Gastroesophageal sphincter (tissue), 4 donors: ENCODE measurements around the gene SAMM50. TPM values are rescaled to one million over a fixed set of nuclear protein-coding genes. Genes with fewer than 3 reads are reported as not detected.

Experiments used
- ATAC-seq: fragments of 150-250 bp; one replicate; pipeline ENCODE4 v1.9.1; 2016; ENCODE audit warnings: mild to moderate bottlenecking, moderate library complexity
- H3K27ac ChIP-seq, 4 donors: fragments of 200-600 bp; sonication (generic) in 3 of 4; 1 replicate in 3 of 4; 2 replicates in 1 of 4; pipeline ENCODE4 v1.5.1; 2016 to 2019
- H3K27me3 ChIP-seq: fragments of 200-600 bp; sonication (generic); one replicate; pipeline ENCODE4 v1.5.1; 2019
- H3K36me3 ChIP-seq, 2 donors: fragments of 200-600 bp; sonication (generic); one replicate each; pipeline ENCODE4 v1.5.1; 2019; ENCODE audit warnings: control low read depth in 1 of 2
- H3K4me1 ChIP-seq, 3 donors: fragments of 200-600 bp; sonication (generic); 1 replicate in 2 of 3; 2 replicates in 1 of 3; pipeline ENCODE4 v1.5.1; 2016 to 2019; ENCODE audit warnings: control low read depth in 2 of 3
- H3K4me3 ChIP-seq, 2 donors: fragments of 200-600 bp; sonication (generic); one replicate each; pipeline ENCODE4 v1.5.1; 2019; ENCODE audit warnings: mild to moderate bottlenecking in 1 of 2, moderate library complexity in 1 of 2
- H3K9me3 ChIP-seq, 3 donors: fragments of 200-600 bp; sonication (generic); one replicate each; pipeline ENCODE4 v1.5.1; 2017 to 2019; ENCODE audit warnings: control low read depth in 2 of 3
- EP300 ChIP-seq: sonication (generic); formaldehyde crosslinking; IDR thresholded peaks from one replicate; pipeline ENCODE4 v1.6.1; 2017; ENCODE audit warnings: antibody characterized with exemption, mild to moderate bottlenecking
- POLR2A ChIP-seq, 2 donors: fragments of 450-650 bp; IDR thresholded peaks; one replicate each; pipeline ENCODE4 v1.6.1; 2017; ENCODE audit warnings: antibody characterized with exemption in 2 of 2, mild to moderate bottlenecking in 2 of 2, moderate library complexity in 1 of 2
- POLR2AphosphoS5 ChIP-seq: sonication (generic); formaldehyde crosslinking; IDR thresholded peaks from one replicate; pipeline ENCODE4 v1.6.1; 2017; ENCODE audit warnings: antibody characterized with exemption
- WGBS, 2 donors: methylation state at CpG; one replicate each; pipeline ENCODE4 v1.1.5; 2018; ENCODE audit warnings: low coverage in 1 of 2; 5-methylcytosine and 5-hydroxymethylcytosine counted together
- total RNA-seq, 4 donors: library from RNA; depleted of rRNA; stranded (reverse); fragments of >200 nt; gene quantifications; one replicate each; pipeline ENCODE4 v1.1.0, GENCODE V29; 2016
- TF ChIP-seq, protein P1 (sequence below), 4 experiments: fragments of 200-600 bp in 2 of 4; fragments of 450-650 bp in 2 of 4; sonication (generic) in 1 of 4; IDR thresholded peaks; one replicate each; pipeline ENCODE4 v1.5.1; 2017 to 2019; ENCODE audit warnings: antibody characterized with exemption in 4 of 4, mild to moderate bottlenecking in 2 of 4, moderate library complexity in 2 of 4

The SAMM50 gene
- total RNA-seq: 10 to 100 TPM; 19.8 to 33.4 (median 31.6) TPM

DNA sequence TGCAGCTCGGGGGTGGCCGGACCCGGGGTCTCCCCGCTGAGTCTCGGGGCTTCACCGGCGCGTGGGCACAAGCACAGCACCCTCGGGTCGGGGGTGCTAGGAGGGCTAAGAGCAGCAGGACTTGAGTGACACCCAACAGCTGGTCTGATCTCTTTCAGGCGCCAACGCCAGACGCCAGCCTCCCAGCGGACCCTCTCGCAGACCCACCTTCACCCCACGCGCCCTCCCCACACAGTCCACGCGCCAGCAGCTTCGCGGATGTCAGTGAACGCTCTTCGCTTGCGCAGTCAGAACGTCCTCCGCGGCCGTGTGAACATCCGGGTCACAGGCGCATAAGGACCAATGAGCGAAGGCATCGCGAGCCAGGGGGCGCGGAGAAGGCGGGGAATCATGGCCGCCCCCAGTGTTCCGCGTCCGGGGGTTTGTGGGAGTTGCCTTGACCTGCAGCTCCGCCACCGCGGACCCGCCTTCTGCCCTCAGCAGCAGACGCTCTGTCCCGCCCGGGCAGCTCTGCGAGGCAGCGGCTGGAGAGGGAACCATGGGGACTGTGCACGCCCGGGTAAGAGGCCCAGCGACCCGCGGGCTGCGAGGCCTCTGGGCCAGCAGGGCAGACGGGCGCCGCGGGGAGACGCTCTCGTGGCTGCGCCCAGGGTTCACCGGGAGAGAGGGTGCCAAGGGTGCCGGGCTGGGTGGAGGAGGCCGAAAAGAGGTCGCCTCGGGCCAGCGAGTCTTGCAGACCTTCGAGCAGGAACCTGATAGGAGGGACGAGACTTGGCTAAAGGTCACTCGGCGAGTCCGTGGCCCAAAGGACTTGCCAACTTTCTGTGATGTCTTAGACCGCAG is at the start of gene SAMM50:
Gene SAMM50 (plus strand): TSS at position 403 of the 843 bp plus-strand sequence. CDS start 136 bp downstream, at position 539.
- H3K27ac ChIP-seq: peak within 1 kb of the TSS; percentile 49 to 90 (median 86)
- no peaks in the 10 kb centered on the region for H3K36me3 ChIP-seq
- peak; percentile 98 for ATAC-seq
- H3K4me1 ChIP-seq: peaks cover 0 to 36% (median 8%) of the 10 kb centered on the region in 3 donors
- TF ChIP-seq EP300 (no peak), POLR2A (IDR thresholded peaks at IDR 0.05) (peak; percentile 48 to 60), POLR2AphosphoS5 (peak; percentile 87)
- TF ChIP-seq, protein P1, sequence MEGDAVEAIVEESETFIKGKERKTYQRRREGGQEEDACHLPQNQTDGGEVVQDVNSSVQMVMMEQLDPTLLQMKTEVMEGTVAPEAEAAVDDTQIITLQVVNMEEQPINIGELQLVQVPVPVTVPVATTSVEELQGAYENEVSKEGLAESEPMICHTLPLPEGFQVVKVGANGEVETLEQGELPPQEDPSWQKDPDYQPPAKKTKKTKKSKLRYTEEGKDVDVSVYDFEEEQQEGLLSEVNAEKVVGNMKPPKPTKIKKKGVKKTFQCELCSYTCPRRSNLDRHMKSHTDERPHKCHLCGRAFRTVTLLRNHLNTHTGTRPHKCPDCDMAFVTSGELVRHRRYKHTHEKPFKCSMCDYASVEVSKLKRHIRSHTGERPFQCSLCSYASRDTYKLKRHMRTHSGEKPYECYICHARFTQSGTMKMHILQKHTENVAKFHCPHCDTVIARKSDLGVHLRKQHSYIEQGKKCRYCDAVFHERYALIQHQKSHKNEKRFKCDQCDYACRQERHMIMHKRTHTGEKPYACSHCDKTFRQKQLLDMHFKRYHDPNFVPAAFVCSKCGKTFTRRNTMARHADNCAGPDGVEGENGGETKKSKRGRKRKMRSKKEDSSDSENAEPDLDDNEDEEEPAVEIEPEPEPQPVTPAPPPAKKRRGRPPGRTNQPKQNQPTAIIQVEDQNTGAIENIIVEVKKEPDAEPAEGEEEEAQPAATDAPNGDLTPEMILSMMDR (IDR thresholded peaks at IDR 0.05): peak in 2 of 4 experiments; percentile 6 to 27
- WGBS, 2 donors: 0% methylated on average over 1 to 5 of the region's 74 CpGs
- H3K27me3 ChIP-seq: peaks cover 13% of the 10 kb centered on the region
- H3K9me3 ChIP-seq: no peaks in the 10 kb centered on the region
- H3K4me3 ChIP-seq: peak within 1 kb of the TSS; percentile 72 to 73

DNA sequence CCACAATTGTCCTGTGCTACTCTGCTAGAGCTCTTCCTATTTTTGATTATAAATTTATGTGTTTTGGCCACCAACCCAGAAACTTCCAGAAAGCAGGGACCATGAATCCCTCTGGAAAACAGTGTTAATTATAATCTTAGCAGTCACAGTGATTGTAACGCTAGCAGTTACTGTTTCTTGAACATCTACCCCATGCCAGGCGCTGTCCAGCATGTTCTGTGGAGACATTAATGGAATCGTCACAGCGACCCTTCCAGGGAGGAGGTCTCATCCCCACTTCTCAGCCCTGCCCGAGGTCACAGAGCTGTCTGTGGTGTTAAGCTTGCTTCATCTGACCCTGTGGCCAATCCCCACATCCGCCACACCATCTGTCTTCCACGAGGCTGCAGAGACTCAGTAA is 49.6 kb upstream of the SAMM50 start:
- no peaks in the 10 kb centered on the region for H3K9me3 ChIP-seq
- H3K27ac ChIP-seq: no peak overlapping the region
- no peaks in the 10 kb centered on the region for H3K4me1 ChIP-seq
- no peaks in the 10 kb centered on the region for H3K36me3 ChIP-seq
- H3K4me3 ChIP-seq: no peak overlapping the region
- ATAC-seq: no peak
- peaks cover 73% of the 10 kb centered on the region for H3K27me3 ChIP-seq
- 13 to 29% methylated on average over 2 to 3 of the region's 7 CpGs for WGBS, 2 donors
- no peak for TF ChIP-seq POLR2AphosphoS5
- no peak for TF ChIP-seq POLR2A (IDR thresholded peaks at IDR 0.05)
- TF ChIP-seq EP300: no peak

DNA sequence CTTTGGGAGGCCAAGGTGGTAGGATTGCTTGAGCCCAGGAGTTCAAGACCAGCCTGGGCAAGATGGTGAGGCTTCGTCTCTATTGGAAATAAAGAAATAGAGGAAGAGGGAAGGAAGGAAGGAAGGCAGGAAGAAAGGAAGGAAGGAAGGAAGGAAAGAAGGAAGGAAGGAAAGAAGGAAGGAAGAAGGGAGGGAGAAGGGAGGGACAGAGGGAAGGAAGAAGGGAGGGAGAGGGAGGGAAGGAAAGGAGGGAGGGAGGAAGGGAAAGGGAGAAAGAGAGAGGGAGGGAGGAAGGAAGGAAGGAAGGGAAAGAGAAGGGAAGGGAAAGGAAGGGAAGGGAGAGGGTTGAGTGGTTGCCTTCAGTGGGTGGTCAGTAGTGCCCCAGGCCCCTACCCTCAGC is 45.5 kb upstream of the SAMM50 start:
- WGBS, 2 donors: 50 to 80% methylated on average over 1 of the region's 1 CpG

DNA sequence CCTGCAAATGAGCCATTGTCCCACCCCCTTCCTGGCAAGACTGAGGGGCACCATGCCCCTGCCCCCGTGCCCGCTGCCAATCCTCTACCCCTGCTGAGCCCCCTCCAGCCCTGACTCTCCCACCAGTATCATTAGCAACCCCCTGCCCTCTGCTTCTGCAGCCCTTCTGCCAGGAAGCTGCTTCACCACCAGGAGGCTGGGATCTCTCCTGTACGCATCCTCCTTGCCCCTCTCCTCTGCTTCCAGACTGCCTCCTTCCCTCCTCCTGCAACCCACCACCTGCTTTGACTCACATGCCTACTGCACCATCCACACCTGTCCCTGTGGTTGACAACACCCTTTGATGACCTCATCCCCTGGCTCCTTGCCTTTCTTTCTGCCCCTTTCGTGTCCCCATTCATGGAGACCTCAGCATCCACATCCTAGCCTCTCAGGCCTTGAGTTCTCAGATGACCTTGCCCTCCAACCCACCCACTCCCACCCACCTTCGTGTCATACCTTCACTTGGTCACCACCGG is 45.0 kb upstream of the SAMM50 start:
- no peak overlapping the region for H3K27ac ChIP-seq
- no peak overlapping the region for H3K4me3 ChIP-seq
- H3K9me3 ChIP-seq: no peaks in the 10 kb centered on the region
- H3K27me3 ChIP-seq: peaks cover 63% of the 10 kb centered on the region
- H3K4me1 ChIP-seq: no peaks in the 10 kb centered on the region
- TF ChIP-seq EP300 (no peak), POLR2AphosphoS5 (no peak), POLR2A (IDR thresholded peaks at IDR 0.05) (no peak)
- TF ChIP-seq, protein P1 (IDR thresholded peaks at IDR 0.05): no peak
- H3K36me3 ChIP-seq: no peaks in the 10 kb centered on the region
- no peak for ATAC-seq
- WGBS, 2 donors: 38 to 56% methylated on average over 4 to 6 of the region's 6 CpGs

More for the DNA sequence above, 45.5 kb upstream of the SAMM50 start:
- no peak overlapping the region for H3K27ac ChIP-seq
- TF ChIP-seq POLR2A (IDR thresholded peaks at IDR 0.05) (no peak), EP300 (no peak), POLR2AphosphoS5 (no peak)
- TF ChIP-seq, protein P1 (IDR thresholded peaks at IDR 0.05): no peak
- H3K27me3 ChIP-seq: peaks cover 63% of the 10 kb centered on the region
- no peak for ATAC-seq
- no peaks in the 10 kb centered on the region for H3K9me3 ChIP-seq
- no peaks in the 10 kb centered on the region for H3K4me1 ChIP-seq
- no peaks in the 10 kb centered on the region for H3K36me3 ChIP-seq
- no peak overlapping the region for H3K4me3 ChIP-seq

DNA sequence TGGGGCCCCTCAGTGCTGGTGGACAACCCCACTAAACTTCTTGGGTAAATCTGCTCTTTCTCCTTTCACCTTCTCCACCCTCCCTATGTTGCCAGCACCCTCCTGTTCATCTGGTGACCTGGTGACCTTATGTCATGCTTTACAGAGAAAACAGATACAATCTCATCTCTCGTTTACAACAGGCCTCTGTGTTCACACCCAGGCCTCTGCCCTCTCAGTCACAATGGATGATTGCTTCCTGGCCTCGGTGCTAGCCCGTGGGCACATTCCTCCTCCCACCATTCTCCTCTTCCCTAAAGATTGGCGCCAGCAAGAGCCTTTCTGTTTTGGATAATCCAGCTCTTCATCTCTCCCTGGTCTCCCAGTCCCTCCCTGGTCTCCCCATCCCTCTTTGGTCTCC is 43.9 kb upstream of the SAMM50 start:
- no peaks in the 10 kb centered on the region for H3K36me3 ChIP-seq
- WGBS, 2 donors: 22 to 33% methylated on average over 3 to 4 of the region's 4 CpGs
- H3K27me3 ChIP-seq: peaks cover 63% of the 10 kb centered on the region
- ATAC-seq: no peak
- TF ChIP-seq POLR2A (IDR thresholded peaks at IDR 0.05): no peak
- TF ChIP-seq EP300: no peak
- no peak for TF ChIP-seq POLR2AphosphoS5
- TF ChIP-seq, protein P1 (IDR thresholded peaks at IDR 0.05): no peak
- peaks cover 0 to 5% (median 0%) of the 10 kb centered on the region in 3 donors for H3K9me3 ChIP-seq
- H3K4me1 ChIP-seq: no peaks in the 10 kb centered on the region
- no peak overlapping the region for H3K27ac ChIP-seq
- no peak overlapping the region for H3K4me3 ChIP-seq
